ENCODE results near the gene ADAMTS3.

ADAMTS3 gene

GRCh38 chr4:72568959-72569718 lies at the start of gene ADAMTS3:
Gene ADAMTS3, minus strand, starts transcription at chr4:72569221. Its CDS starts 459 bp downstream, at chr4:72568762.
- no peak for TF ChIP-seq CTCF (IDR thresholded peaks at IDR 0.05; ENCODE audit: insufficient read depth, low read depth, low read length, missing control alignments)
- H3K4me3 ChIP-seq (ENCODE audit: low read length): peak within 1 kb of the TSS; percentile 59
- DNase-seq (ENCODE audit: low read depth): peak; percentile 47

- no peak overlapping the region for H3K4me3 ChIP-seq (ENCODE audit: low read length)
- no peak for DNase-seq (ENCODE audit: low read depth)
- TF ChIP-seq CTCF (IDR thresholded peaks at IDR 0.05; ENCODE audit: insufficient read depth, low read depth, low read length, missing control alignments): no peak
Observed at GRCh38 chr4:72613959-72614358, 44.9 kb upstream of the ADAMTS3 start.

- H3K4me3 ChIP-seq (ENCODE audit: low read length): no peak overlapping the region
- DNase-seq (ENCODE audit: low read depth): no peak
- TF ChIP-seq CTCF (IDR thresholded peaks at IDR 0.05; ENCODE audit: insufficient read depth, low read depth, low read length, missing control alignments): no peak
Observed at GRCh38 chr4:72606751-72607150, 37.7 kb upstream of the ADAMTS3 start.

GRCh38 chr4:72604324-72604723 lies 35.3 kb upstream of the ADAMTS3 start:
- TF ChIP-seq CTCF (IDR thresholded peaks at IDR 0.05; ENCODE audit: insufficient read depth, low read depth, low read length, missing control alignments): no peak

GRCh38 chr4:72602396-72603376 lies 33.7 kb upstream of the ADAMTS3 start:
- no peak overlapping the region for H3K4me3 ChIP-seq (ENCODE audit: low read length)
- DNase-seq (ENCODE audit: low read depth): peak; percentile 57
- TF ChIP-seq CTCF (IDR thresholded peaks at IDR 0.05; ENCODE audit: insufficient read depth, low read depth, low read length, missing control alignments): no peak

More at GRCh38 chr4:72604324-72604723, 35.3 kb upstream of the ADAMTS3 start:
- H3K4me3 ChIP-seq (ENCODE audit: low read length): no peak overlapping the region
- DNase-seq (ENCODE audit: low read depth): peak; percentile 79

GRCh38 chr4:72591547-72592454 lies 22.8 kb upstream of the ADAMTS3 start:
- no peak for TF ChIP-seq CTCF (IDR thresholded peaks at IDR 0.05; ENCODE audit: insufficient read depth, low read depth, low read length, missing control alignments)
- DNase-seq (ENCODE audit: low read depth): no peak
- H3K4me3 ChIP-seq (ENCODE audit: low read length): no peak overlapping the region

Data from epithelial cell of esophagus (primary cell).